Measurements from ENCODE around the gene MBLAC2.

Gene MBLAC2

DNA sequence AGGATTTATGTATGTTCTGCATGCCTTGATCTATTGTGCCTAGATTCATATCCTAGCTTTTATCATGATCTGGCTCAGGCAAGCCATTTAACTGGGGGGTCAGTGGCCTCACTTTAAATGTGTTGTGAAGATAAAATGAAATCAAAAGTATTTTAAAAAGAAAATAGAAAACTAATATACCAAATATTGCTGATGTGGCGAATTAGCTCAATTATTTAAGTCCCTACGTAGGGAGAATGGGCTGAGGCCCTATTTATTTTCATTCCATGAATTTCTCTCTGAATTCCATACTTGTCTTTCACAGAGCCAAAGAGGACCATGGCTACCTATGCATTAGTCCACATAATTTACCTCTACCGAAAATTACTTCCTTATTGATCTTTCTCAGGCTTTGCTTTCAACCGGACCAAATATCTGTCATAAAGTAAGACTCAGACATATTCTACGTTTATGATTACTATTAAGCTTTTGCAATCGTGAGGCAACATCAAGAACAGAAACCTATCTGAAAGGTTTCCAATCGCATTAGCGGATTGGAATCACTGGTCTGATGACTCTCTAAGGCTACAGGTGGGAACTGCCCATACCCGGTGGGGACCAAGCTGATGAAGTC is 1.7 kb downstream of the MBLAC2 start:
- in situ Hi-C loops (cut with MboI; ENCODE audit: low sequenced_read_pairs) = no loop called here

DNA sequence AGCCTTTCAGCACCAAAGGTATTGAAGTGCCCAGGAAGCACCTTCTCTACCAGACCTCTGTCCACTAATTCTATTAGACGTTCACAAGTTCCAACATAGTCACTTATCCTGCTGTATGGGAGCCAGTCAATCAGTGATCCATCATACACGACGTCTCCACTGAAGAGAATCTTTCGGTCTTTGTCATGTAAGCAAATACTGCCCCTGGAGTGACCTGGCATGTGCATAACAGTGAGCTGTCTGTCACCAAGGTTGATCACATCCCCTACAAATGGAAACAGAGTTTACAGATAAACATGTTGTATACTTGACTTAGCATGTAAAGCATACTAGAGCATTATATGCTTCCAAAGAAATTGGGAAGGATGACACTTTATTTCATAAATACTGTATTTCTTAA is 13.3 kb downstream of the MBLAC2 start:
- in situ Hi-C loops (cut with MboI; ENCODE audit: low sequenced_read_pairs) = no loop called here

DNA sequence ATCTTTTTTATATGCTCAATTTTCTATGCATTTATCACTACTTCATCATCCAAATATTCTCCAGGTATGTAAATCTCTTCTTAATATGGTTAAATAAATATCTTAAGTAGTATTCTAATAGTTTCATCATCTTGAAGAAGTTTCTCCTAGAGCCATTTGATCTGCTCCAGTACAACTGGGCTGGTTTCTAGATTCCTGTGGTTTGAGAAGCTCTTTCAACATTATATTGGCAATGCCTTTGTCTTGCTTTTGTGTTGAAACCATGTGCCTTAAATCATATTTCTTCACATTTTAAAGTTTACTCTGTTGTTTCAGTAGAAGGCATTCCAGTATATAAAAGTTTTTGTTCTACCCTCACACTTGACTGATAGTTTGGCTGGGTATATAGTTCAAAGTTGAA is 27.6 kb downstream of the MBLAC2 start:
- in situ Hi-C loops (cut with MboI; ENCODE audit: low sequenced_read_pairs) = no loop called here

DNA sequence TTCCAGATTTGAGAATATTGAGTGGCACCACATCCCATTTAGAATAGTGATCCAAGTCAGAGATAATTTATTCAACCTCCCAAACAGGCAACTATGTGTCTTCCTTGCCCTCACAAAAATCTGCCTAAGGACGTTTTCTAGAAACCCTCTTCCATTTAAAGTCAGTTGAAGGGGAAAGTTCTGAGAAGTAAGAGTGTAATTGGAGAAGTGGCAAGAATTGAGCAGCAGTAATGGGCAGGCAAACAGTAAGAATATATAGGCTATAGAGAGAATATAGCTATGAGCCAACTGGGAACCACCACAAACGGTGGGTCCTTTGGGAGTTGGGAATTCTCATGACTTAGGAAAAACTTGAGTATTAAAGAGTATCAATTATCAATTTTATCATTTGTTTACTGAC is 33.9 kb downstream of the MBLAC2 start:
- in situ Hi-C loops (cut with MboI; ENCODE audit: low sequenced_read_pairs) = no loop called here

DNA sequence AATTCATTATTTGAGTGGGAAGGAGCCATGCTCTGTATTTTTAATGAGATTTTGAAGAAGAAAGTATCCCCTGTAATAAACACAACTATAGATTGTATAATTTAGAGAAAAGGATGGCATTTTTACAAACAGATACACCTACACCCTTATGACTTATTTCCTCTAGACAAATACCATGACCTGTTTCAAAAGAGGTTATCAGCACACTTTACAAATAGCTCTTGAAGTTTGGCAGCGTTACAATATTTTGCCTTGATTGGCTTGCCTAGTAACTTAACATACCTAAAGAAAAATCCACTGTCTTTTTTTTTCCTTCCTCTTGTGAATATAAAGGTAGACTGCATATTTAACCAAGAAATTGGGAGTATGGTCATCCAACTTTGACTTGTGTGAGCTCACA is 36.5 kb downstream of the MBLAC2 start:
- in situ Hi-C loops (cut with MboI; ENCODE audit: low sequenced_read_pairs) = no loop called here

DNA sequence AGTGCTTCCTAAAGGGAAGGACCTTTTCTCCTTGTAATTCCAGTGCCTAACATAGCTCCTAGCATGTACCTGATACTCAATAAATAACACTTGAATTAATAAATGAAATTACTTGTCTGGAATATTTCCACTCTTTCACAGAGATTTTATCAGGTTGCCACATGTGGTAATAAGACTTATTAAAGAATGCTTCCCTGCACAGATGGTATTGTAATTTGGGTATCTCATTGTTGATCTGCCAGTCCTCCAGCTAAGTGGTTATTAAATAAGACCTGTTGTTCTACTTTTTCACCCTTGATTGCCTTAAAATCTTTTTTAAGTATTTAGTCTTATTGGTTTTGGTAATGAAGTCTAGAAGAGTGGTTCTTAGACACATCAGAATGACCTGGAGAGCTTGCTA is 36.9 kb downstream of the MBLAC2 start:
- in situ Hi-C loops (cut with MboI; ENCODE audit: low sequenced_read_pairs) = no loop called here

DNA sequence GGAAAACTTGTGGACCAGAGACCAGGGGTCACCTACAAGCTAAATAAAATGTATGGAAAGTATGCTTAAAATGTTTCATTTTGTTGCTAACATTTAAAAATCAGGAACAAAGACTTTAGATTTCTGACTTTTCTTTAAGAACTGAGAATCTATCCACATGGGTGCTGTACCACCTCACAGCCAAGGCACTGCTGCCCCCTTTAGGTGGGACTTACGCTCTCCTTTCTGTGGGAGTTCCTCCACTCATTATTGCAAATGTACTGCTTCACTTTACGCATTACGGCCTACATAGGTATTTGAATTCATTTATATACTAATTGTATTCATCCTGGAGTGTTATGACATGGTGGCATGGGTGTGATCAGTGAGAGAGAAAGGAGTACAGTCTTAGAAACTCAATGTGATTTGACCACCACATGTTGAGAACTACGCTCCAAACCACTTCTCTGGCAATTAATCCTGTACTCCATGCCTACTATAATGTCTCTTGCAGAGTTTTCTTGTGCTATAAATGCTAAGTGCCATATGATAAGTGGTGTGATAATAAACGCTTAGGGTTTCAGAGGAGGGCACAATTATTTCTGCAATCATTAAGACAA is 40.4 kb downstream of the MBLAC2 start:
- in situ Hi-C loops (cut with MboI; ENCODE audit: low sequenced_read_pairs) = no loop called here

DNA sequence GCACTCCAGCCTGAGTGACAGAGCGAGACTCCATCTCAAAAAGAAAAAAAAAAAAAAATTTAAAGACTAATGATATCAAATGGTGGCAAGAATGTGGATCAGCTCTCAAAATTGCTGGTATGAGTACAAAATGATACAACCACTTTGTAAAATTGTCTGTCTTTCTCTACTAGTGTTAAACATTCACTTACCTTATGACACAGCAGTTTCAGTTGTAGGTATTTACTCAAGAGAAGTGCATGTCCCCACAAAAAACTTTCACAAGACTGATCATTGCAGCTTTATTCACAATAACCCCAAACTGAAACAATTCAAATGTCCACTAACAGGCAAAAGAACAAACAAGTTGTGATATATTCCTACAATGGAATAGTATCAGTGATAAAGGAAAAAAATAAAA is 50.3 kb downstream of the MBLAC2 start:
- in situ Hi-C loops (cut with MboI; ENCODE audit: low sequenced_read_pairs) = no loop called here

DNA sequence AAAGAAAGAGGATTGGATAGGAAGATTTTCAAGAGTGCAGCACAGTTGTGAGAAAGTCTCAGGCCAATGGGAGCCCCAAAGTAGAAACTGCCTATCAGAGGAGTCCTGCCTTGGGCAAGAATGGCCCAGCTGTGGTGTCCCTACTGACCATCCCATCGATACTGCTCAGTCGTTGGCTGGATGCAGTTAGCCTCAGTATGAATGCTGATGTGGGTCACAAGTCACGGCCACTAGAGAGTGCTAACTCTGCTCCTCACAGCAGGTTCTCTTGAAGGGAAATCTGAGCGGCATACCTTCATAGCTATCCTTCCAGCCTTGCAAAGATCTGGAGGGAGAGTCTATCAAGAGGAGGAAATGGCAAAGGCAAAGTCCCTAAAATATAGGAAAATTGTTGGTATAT is 53.4 kb downstream of the MBLAC2 start:
- in situ Hi-C loops (cut with MboI; ENCODE audit: low sequenced_read_pairs) = no loop called here

DNA sequence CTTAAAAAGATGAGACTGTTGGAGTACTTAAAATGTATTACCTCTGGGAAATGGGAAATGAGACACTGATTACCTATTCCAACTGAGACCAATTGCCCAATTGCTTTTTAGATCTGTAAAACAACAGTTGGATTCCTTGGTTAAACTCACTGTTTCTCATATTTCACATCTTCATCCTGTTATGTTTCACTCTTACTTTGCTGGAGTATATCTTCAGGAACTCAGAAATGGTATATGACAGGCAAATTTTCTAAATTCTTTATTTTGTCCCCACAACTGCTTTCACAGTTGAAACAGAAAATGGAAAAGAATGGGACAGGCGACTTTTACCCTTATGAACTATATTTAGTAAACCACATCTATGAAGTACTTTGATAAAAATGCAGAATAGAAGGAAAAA is 56.4 kb downstream of the MBLAC2 start:
- in situ Hi-C loops (cut with MboI; ENCODE audit: low sequenced_read_pairs) = no loop called here

DNA sequence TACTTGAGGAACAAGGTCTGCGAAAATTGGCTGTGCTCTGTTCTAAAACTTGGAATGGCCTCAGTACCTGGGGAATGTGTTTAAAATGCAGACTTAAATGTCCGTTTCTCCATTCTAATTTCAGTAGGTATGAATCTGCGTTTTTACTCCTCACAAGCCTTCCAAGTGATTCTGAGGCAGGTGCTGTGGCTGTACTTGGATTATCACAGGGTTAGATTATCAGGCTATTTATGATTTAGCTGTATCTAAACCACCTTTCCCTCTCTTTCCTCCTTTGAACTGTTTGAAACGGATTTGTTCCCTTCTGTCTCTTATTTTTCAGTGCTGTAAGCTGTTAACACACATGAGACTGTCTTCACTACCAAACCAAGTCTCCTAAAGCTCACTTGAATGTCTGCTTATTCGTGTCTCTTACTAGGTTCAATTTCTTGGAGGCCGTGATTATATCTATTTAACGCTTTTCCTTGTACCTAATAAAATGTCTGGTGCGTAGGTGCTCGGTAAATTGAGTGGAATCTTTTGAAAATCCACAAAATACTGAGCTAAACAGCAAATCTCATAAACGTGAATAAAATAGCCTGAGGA is 64.3 kb downstream of the MBLAC2 start:
- in situ Hi-C loops (cut with MboI; ENCODE audit: low sequenced_read_pairs) = no loop called here

DNA sequence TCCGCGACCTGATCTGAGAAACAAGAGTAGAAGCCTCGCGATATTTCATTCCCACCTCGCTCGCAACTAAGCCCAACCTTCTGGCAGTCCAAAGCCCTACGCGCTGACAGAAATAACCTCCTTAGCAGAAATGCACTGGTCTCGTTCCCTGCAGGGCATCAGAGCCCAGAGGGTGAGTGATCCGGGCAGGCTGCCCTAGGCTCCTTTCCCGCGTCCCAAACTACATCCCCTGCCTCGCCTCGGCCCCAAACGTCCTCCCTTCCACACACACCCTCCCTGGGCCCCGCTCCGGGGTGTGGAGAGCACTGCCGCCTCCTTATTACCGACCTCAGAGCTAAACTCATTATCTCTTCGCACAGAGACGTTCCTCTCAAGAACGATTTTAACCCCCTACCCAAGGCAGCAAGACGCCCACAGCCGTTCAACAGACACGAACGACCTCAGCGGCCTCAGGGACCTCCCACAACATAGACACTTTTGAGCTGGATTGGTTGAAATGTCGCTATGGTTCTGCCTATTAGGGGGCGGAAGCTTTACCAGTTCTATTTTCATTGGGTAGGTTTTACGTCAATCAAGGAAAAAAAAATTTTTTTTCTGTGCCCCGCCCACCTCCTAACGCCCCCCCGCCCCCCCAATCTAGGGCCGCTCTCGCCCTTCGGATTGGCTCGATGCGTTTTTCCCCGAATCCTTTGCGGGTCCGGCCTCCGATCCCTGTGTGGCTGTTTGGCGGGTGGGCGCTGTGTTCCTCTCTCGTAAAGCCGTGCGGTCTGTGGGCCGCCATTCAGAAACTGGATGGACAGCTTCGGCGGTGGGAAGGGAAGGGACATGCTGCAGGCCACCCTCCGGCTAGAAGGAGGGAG is 65.0 kb downstream of the MBLAC2 start, which contains the start of gene CETN3:
CETN3 (minus strand) TSS at position 439 of the 860 bp plus-strand sequence; CDS start at position 344, 95 bp downstream.
- in situ Hi-C loops (cut with MboI; ENCODE audit: low sequenced_read_pairs) = no loop called here

DNA sequence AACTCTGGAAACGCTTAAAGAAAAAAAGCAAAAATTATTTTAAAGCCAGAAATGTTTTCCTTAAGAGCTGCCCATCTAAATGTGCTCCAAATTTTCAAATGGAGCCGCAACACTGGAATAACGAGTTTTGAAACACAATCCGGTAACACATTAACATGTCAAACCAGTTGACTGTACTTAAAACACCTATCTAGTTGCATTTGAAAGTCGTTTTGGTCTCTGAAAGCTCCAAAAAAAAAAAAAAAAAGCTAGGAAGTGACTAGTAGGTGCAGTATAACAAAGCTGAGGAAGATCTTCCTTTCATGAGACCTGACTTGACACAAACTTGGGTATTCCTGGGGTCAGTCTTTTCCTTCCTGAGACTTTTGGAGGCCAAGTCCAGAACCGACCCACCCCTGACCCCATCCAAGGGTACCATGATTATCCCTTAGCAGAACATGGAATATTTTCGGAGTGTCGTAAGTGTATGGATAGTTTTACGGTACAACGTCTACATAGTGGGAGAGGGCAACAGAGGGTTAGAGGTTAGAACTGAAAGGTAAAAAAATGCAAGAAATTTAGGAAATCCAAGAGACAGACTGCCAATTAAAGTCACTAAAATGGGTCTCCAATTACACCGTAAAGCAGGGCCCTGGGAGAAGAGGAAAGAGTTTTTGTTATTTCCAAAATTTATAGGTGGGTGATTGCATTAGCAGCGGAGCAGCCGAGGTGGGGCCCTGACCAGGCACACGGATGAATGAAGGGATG is 65.8 kb downstream of the MBLAC2 start:
- in situ Hi-C loops (cut with MboI; ENCODE audit: low sequenced_read_pairs) = no loop called here

Measured in HL-60/S4 treated with phorbol 12-myristate 13-acetate at 8.2 ng/mL for 4 days and 3 days (cell line).